T47D (cell line): ENCODE results near the gene GOLGA8B.
"Not testable (repeated sequence)": the region's sequence is repeated elsewhere in the genome, so short reads cannot be mapped to it uniquely, and the experiment has no call there.

Source experiments
- DNase-seq, 2 experiments: peaks; one replicate each; pipeline versions ENCODE4 v3.0.0 to v3.0.0-alpha.2; 2011 to 2012; ENCODE audit warnings: low read depth in 1 of 2, low spot score in 1 of 2
- in situ Hi-C: cut with HindIII; loops from 2 replicates; pipeline ENCODE4 v1.10.0; 2016; ENCODE audit warnings: low sequenced_read_pairs, low pct_unique_long_range_greater_than_20kb

GOLGA8B gene

GRCh38 chr15:34554716-34555115 is 28.7 kb downstream of the GOLGA8B start:
- DNase-seq, in situ Hi-C loops: not testable (repeated sequence)

GRCh38 chr15:34554126-34554525 is 29.3 kb downstream of the GOLGA8B start:
- in situ Hi-C loops, DNase-seq: not testable (repeated sequence)

GRCh38 chr15:34550129-34550528 is 33.3 kb downstream of the GOLGA8B start:
- in situ Hi-C loops, DNase-seq: not testable (repeated sequence)

GRCh38 chr15:34549381-34549809 is 34.1 kb downstream of the GOLGA8B start:
- DNase-seq, in situ Hi-C loops: not testable (repeated sequence)

- in situ Hi-C loops, DNase-seq: not testable (repeated sequence)
Measured at GRCh38 chr15:34543860-34544649, 39.4 kb downstream of the GOLGA8B start.

- in situ Hi-C loops, DNase-seq: not testable (repeated sequence)
Measured at GRCh38 chr15:34535857-34536256, 47.6 kb downstream of the GOLGA8B start.
